Measurements from ENCODE around the gene IL21R. TPM values are rescaled to one million over a fixed set of nuclear protein-coding genes. Genes with fewer than 3 reads are reported as not detected.
"Not testable (repeated sequence)": the region's sequence is repeated elsewhere in the genome, so short reads cannot be mapped to it uniquely, and the experiment has no call there.

The IL21R gene
- polyA plus RNA-seq, 5 donors, result 1.2 to 5.5 (median 4.1) TPM

DNA sequence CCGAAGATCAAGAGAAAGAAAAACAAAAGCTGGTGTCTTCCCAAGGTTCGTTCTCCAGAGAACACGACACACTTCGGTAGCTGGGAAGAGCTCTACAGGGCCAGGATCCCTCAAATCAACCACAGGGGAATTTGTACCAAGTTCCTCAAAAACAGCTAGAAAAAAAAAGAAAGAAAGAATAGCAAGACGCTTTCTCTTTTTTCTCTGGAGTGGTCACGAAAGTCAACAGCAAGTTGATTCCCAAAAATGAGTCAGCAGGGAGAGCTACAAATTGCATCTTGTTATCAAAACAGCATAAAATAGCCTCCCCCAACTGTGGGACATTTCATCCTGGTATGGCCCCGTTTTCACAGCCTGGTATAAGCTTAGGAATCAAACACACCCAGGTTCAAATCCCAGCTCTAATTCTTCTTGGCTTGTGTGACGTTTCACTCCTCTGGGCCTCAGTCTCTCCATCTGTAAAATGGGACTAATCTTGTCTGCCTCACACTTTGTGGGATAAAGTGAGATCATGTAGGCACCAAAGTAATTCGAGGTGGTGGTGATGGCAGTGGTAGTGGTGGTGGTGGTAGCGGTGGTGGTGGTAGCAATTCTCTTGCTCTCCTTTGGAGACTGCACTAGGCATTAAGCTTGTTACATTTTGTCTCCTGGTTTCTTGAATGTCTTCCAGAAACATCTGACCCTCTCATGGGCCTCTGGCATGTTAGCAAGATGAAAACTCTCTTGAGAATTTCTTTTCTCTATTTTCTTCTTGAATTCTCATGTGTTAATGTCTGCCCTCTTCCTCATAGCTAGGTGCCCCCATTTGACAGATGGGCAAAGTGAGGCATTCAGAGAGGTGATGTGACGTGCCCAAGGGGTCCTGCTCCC is 988 bp upstream of the IL21R start:
- DNase-seq, result no peak

DNA sequence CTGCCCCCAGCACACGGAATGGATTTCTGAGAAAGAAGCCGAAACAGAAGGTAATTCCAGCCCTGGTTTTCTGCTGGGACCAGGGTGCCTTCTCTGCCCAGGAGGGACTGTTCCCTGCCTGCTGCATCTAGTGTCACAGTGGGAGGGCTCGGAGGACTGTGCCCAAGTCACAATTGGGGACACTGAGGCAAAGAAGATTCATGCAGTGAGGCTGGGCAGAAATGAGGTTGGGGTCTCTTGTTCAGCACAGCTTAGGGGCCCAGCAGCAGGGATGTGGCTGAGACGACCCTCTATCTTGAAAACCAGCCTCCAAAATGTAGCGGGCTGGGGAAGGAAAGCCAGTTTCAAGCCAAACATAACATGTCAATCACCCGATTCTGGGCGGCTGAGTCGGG is 592 bp downstream of the IL21R start:
- no peak for DNase-seq

DNA sequence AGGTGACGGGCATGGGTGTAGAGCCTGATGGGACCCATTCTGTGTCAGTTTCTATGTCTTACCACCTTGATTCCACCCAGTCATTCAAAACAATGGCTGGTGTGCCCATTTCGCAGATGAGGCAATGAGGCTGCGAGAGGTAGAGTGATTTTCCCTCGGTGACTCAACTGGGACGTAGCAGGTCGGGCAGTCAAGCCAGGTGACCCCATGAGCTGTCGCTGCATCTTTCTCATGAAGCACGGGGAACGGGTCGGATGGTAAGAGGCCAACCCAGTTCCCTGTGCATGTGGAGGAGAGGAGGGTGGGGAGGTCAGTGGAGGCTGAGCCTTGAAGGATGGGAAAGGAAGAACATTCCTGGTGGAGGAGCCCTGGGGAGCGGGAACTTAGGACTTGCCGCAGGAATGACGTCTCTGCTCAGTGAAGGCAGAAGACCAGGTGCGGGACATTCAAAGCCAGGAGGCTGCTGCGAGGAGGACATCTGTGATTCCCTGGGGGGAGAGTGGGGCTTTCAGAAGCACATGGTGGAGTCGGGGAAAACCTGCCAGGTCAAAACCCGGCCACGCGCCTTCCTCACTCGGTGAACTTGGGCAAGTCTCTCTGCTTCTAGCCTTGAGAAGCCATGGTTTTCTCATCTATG is 1.1 kb downstream of the IL21R start:
- no peak for DNase-seq

DNA sequence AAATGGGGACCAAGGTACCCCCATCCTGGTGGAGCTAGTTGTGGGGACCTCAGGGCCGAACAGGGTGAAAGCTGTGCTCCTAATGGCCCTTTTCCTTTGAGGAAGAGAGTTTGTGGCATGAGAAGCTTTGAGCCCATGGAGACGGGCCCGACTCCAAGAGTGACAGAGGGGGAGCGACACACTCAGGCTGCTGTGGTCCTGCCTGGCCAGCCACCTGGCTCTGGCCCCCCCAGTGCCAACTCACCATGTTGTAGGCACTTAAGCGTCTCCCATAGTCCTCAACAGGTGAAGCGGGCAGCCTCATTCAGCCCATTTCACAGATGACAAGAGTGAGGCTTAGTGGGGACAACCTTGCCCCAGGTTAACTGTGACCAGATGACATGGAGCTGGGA is 1.6 kb downstream of the IL21R start:
- no peak for DNase-seq

DNA sequence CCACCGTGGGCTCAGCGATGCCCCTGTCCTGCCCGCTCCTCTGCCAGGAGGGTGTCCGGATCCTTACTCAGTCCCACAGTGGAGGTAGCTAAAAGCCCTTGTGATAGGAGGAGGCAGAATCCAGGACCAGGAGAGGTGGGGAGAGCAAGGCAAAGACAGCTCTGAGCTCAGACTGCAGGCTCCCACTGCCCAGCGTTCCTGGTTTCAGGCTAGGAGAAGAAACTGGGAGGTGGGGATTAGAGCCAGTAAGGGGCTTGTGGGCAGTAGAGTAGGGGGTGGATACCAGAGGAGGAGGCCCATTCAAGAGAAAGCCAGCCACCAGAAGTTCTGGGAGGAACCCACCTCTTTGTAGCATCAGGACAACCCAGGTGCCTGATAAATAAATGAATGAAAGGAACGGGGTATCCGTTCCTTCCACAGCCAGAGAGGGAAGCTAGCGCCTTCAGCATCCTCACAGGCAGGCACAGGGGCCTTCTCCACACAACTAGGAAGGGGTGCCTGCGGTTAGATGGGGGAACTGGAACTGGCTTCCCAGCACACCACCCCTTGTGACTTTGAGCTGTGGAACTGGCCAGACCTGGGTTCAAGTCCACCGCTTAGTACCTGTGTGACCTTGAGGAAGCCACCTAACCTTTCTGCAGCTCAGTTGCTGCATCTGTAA is 2.3 kb downstream of the IL21R start:
- no peak for DNase-seq

DNA sequence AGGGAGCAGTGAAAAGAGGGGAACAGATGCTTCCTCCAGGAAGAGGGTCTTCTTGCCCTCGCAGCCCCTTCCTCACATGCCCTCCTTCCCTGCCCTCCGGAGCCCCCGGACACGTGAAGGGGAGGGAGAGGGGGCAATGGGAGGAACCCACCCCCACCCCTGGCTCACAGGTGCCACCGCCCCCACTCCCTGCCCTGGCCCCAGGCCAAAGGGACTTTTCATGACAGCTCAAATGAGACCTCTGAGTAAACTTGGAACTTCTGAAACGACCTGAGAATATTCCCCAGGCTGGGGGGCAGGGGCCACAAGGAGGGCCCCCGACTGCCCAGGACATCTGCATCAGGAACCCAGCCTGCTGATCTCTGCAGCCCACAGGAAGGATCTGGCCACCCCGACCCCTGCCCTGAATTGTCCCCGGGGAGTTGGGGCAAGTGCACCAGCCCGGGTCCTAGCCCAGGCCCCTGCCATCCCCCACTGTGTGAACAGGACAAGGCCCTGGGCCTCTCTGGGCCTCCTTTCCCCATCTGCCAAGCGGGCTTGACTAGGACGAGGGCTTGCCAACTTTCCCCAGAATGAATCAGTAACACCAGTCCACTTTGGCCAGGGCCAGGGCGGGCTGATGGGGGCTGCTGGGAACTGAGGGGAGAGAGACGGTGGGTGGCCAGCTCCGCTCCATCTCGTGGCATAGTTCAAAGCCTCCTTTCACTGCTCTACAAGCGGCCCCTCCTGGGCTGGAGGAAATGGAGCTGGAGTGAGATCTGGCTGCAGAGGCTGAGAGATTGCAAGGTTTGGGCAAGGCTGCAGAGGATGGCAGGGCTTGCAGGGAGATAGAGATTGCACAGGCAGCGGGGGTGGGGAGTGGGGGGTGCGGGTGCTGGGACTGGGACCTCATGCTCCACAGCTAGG is 3.8 kb downstream of the IL21R start:
- peak in 1 of 2 donors; percentile 28 for DNase-seq

DNA sequence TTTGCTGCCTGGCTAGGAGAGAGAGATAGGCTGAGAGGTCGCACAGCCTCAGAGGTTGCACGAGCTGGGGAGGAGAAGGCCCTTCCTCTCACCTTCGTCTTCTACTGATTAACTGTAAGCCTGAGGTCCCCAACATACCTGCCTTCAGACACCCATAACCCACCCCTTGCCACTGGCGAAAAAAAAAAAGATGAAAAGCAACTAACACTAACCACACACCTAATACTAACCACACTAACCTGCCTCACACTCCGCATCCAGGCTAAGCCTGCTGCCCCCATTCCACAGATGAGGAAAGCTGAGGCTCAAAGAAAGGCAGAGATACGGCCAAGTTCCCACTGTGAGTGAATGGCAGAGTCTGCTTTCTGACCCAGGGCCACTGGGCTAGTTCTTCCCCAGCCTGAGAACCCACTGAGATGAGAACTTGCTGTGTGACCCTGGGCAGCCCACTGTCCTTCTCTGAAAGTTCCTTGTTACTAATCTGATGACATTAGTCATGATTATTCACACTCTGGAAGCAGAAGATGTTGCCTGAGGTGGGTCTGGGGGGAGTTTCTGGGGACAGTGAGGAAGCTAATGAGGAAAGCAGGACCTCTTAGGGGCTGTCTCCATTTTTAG is 4.6 kb downstream of the IL21R start:
- DNase-seq, result no peak

DNA sequence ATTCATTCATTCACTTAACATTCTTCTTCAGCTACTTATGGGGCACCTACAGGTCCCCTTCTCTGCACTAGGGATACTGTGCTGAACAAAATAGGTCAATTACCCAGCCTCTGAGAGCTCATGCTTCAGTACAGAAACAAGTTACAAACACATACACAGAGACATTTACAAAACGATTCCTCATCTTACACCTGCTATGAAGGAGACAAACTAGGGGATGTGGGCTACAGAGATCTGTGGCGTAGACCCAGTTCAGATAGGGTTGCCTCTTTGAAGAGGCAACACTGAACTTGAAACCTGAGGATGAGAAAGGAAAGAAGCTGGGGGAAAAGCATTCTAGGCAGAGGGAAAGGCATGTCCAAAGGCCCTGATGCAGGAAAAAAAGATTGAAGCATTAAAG is 5.2 kb downstream of the IL21R start:
- no peak for DNase-seq

DNA sequence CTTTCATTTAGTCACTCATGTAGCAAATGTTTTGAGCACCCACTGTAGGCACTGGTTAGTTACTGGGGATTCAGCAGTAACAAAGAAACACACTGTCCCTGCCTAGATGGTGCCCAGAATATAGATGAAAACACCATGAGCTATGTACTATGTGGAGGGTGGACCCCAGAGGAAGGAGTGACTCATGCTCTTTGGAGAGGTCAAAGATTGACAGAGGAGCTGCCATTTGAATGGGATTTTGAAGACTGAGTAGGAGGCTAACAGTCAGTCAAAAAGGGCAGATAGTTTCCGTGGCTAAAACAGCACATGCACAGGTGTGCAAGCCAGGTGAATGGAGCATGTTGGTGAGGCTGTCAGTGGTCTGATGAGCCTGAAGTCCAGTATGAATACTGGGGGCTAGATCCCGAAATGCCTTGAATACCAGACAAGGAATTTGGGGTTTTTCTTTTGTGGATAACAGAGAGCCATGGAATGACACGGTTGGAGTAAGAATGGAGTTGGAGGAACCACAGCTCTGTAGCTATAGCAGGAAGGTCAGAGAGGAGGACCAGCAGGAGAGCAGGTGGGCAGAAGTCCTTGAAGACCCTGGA is 6.1 kb downstream of the IL21R start:
- no peak for DNase-seq

DNA sequence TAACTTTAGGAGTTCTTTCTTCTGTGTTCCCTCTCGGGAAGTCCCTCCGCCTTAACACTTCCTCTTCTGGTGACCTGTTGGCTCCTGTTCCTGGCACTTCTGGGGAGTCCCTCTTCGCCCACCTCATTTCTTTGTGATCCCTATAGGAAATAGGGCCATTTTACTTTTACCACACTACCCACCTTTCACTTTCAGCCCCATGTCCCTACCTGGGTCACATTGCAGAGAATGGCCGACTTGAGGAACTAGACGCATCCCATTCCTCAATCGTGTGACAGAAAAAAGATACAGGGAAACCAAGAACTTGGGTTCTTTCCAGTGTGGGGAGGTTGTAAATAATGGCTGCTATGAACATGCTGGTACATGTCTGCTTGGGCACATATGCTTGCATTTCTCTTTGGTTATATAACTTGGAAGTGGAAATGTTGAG is 6.6 kb downstream of the IL21R start:
- no peak for DNase-seq

DNA sequence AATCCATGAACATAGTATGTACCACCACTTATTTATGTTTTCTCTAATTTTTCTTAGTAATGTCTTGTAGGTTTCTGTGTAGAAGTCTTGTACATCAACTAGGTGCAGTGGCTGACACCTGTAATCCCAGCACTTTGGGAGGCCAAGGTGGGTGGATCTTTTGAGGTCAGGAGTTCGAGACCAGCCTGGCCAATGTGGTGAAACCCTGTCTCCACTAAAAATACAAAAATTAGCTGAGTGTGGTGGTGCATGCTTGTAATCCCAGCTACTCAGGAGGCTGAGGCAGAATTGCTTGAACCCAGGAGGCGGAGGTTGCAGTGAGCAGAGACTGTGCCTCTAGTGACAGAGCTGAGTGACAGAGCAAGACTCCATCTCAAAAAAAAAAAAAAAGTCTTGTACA is 8.0 kb downstream of the IL21R start:
- DNase-seq, result not testable (repeated sequence)

DNA sequence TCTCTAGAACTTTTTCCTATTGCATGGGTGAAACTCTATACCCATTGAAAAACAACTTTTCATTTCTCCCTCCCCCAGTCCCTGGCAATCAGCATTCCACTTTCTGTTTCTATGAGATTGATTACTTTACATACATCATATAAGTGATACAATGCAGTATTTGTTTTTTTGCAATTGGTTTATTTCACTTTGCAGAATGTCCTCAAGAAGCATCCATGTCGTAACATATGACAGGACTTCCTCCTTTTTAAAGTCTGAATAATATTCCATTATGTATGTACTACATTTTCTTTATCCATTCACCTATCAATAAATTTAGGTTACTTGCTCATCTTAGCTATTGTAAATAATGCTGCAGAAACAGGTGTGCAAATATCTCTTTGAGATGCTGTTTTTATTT is 8.8 kb downstream of the IL21R start:
- no peak for DNase-seq

DNA sequence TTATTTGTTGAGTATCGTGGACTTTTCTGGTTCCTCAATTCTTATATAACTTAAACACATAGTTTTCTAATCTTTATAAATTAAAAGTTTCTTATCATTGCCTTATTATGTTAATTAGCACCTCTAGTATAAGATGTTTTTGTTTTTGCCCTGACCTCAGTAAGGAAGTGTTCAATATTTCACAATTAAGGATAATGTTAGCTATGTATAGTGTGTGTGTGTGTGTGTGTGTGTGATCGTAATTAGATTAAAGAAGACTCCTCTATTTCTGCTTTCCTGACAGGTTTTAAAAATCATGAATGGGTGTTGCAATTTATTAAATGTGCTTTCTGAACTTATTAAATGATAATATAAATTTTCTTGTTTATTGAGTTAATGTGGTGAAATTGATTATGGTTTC is 12.0 kb downstream of the IL21R start:
- no peak for DNase-seq

DNA sequence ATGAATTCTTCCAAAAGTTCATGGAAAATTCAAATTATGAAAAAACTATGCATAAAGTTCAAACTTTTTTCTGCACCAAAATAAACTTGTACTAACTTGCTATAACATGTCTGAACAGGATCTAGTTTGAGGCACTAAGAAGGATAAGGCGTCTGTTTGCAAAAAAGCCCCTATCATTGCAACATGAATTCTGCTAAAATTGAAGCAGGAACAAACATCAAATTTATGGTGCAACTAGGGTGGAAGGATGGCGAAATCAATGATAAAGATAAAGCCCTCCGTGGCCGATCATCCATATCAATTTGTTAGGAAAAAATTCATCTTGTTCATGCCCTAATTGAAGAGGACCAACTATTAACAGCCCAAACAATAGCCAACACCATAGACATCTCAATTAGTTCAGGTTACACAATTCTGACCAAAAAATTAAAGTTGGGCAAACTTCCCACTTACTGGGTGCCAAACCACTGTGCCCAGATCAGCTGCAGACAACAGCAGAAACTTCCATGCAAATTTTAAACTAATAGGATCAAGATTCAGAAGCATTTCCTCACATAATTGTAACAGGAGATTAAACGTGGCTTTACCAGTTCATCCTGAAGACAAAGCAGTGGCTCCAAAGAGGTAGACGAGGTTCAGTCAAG is 12.9 kb downstream of the IL21R start:
- DNase-seq, result no peak

DNA sequence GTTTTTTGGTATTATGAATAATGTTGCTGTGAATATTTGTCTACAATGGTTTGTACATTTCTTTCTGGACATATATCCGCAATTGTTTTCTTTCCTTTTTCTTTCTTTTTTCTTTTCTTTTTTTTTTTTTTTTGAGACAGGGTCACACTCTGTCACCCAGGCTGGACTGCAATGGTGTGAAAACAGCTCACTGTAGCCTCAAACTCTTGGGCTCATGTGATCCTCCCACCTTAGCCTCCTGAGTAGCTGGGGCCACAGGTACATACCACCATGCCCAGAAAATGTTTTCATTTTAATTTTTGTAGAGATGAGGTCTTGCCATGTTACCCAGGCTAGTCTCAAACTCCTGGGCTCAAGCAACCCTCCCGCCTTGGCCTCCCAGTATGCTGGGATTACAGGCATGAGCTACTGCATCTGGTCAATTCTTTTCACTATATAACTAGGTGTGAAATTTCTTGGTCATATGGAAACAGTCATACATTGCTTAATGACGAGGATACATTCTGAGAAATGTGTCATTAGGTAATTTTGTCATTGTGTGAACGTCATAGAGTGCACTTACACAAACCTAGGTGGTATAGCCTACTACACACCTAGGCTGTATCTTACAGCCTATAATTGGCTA is 15.2 kb downstream of the IL21R start:
- no peak for DNase-seq

DNA sequence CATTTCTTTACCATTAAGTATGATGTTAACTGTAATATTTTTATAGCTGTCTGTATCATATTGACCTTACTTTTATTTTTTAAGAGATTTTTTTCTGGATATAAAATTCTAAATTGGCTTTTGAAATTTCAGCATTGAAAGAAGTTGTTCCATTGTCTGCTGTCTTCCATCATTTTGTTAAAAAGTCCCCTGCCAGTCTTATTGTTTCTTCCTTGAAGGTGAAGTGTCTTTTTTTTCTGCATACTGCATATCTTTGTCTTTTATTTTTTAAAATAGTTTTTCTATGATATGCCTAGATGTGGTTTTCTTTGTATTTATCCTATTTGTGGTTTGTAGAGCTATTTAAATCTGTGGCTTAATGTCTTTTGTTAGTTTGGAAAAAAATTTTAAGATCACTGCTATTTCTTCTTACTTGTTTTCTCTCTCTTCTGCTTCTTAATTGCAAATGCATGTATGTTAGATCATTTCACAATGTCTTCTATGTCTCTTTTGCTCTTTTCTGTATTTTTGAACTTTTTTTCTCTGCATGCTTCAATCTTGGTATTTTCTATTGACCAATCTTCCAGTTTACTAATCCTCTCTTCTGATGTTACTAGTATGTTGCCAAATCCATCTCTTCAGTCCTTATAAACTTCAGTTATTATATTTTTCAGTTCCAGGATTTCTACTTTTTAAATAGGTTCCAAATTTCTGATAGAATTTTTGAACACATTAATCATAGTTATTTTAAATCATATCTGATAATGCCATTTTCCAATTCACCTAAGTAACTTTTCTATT is 20.2 kb downstream of the IL21R start:
- DNase-seq, result no peak

DNA sequence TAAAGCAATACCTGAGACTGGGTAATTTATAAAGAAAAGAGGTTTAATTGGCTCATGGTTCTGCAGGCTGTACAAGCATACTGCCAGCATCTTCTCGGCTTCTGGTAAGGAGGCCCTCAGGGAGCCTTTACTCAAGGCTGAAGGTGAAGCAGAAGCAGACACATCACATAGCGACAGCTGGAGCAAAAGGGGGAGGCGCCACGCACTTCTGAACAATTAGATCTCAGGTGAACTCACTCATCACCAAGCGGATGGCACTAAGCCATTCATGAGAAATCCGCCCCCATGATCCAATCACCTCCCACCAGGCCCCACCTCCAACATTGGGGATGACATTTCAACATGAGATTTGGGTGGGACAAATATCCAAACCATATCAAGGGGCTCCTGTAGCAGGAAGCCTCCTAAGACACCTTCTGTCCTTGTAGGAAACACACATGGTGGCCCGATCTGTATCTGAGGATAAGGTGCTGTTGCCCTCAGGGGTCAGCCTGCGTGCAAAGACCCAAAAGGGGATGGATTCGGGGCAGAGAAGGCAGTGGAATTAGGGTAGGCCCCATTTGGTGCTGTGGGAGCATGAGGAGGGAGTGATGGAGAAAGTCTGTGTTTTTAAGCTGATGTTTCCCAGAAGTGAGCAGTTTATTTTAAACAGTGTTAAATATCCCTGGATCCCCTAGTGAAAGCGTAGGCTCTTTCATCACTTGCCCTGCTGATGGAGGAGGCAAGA is 23.0 kb downstream of the IL21R start:
- DNase-seq, result no peak

DNA sequence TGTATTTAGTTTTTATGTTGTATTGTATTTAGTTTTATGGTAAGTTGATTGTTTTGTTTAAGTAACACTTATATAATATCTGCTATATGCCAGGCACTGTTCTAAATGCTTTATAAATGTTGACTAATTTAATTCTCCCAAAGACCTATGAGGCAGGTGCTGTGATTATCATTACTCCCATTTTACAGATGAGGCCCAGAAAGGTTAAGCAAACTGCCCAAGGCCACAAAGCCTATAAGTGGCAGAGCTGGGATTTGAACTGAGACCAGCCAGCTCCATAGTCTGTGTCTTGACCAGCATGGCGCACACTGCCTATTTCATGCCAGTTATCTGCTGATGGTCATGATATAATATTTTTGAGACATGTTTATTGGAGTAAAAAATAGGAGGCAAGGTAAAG is 24.0 kb downstream of the IL21R start:
- DNase-seq, result no peak
